Measurements from ENCODE around the gene ASPHD2.

- TF ChIP-seq CTCF (IDR thresholded peaks at IDR 0.05 in 8 of 11, conservative IDR thresholded peaks at IDR 0.05 in 3 of 11) = no peak
- no peak for TF ChIP-seq POLR2AphosphoS5 (IDR thresholded peaks at IDR 0.05)
- TF ChIP-seq POLR2A (IDR thresholded peaks at IDR 0.05) = no peak
Measured at GRCh38 chr22:26481694-26482093, 52.6 kb downstream of the ASPHD2 start.
